Panc1 (cell line): ENCODE data around the gene NFKBIB. TPM values are rescaled to one million over a fixed set of nuclear protein-coding genes. Genes with fewer than 3 reads are reported as not detected.

Source experiments
- ATAC-seq: fragments of 200-7000 bp; cut with Tn5 transposase; 2 replicates; pipeline ENCODE4 v1.9.1; 2020; ENCODE audit warnings: mild to moderate bottlenecking, moderate library complexity
- BruUV-seq: library from RNA; stranded (reverse); fragments of 400-500 nt; replicated peaks from 2 replicates; lab custom pipeline; 2021; lab: Mats Ljungman, UMichigan
- CTCF ChIA-PET: fragments of 300-600 bp; sonication (Branson Sonifier 250); formaldehyde crosslinking; loops from one replicate; lab custom pipeline; 2022; ENCODE audit warnings: antibody characterized with exemption; lab: Charles Lee
- POLR2A ChIA-PET: fragments of 300-600 bp; sonication (Branson Sonifier 250); formaldehyde crosslinking; loops from one replicate; lab custom pipeline; 2022; ENCODE audit warnings: antibody characterized with exemption; lab: Charles Lee
- DNase-seq: peaks from one replicate; pipeline ENCODE4 v3.0.0-alpha.2; 2010; ENCODE audit warnings: low read depth, low spot score
- H3K27ac ChIP-seq: 2 replicates; pipeline ENCODE4 v1.5.1; 2011; ENCODE audit warnings: mild to moderate bottlenecking, low read length, inconsistent platforms
- H3K27me3 ChIP-seq: fragments of 200-500 bp; sonication (Bioruptor generic); 2 replicates; pipeline ENCODE4 v1.6.0; 2014; ENCODE audit warnings: low read length, inconsistent platforms; ENCODE audit not compliant: control insufficient read depth, insufficient read depth
- H3K36me3 ChIP-seq: fragments of 200-500 bp; sonication (Bioruptor generic); 2 replicates; pipeline ENCODE4 v1.5.1; 2014; ENCODE audit warnings: inconsistent platforms, mild to moderate bottlenecking, low read length, moderate library complexity; ENCODE audit not compliant: control insufficient read depth, insufficient read depth
- H3K4me1 ChIP-seq: 2 replicates; pipeline ENCODE4 v1.5.1; 2011; ENCODE audit warnings: inconsistent platforms, mild to moderate bottlenecking, low read length, moderate library complexity; ENCODE audit not compliant: control insufficient read depth, insufficient read depth
- H3K4me3 ChIP-seq, 2 experiments: 2 replicates each; pipeline ENCODE4 v1.5.1; 2011 to 2012; ENCODE audit warnings: low read depth in 2 of 2, low read length in 2 of 2, mild to moderate bottlenecking in 2 of 2, inconsistent platforms in 1 of 2, moderate library complexity in 1 of 2
- H3K9me3 ChIP-seq: fragments of 200-500 bp; sonication (Bioruptor generic); 2 replicates; pipeline ENCODE4 v1.5.1; 2014; ENCODE audit warnings: low read depth, mild to moderate bottlenecking, inconsistent platforms, low read length, moderate library complexity; ENCODE audit not compliant: control insufficient read depth, insufficient read depth
- CTCF ChIP-seq: fragments of 450-650 bp; IDR thresholded peaks from 2 replicates; pipeline ENCODE4 v1.5.1; 2017; ENCODE audit warnings: mild to moderate bottlenecking
- POLR2AphosphoS5 ChIP-seq: IDR thresholded peaks from 2 replicates; pipeline ENCODE4 v1.6.1; 2012; ENCODE audit warnings: mild to moderate bottlenecking, low read depth, low read length, moderate library complexity
- REST ChIP-seq, 2 experiments: IDR thresholded peaks; 2 replicates each; pipeline ENCODE4 v1.6.1; 2011 to 2012; ENCODE audit warnings: low read depth in 2 of 2, control low read depth in 1 of 2, low read length in 1 of 2, mild to moderate bottlenecking in 1 of 2, moderate library complexity in 1 of 2; ENCODE audit not compliant: insufficient read depth in 1 of 2
- SIN3A ChIP-seq: IDR thresholded peaks from 2 replicates; pipeline ENCODE4 v1.6.1; 2012; ENCODE audit warnings: low read depth, mild to moderate bottlenecking, low read length, moderate library complexity, borderline replicate concordance; ENCODE audit not compliant: insufficient read depth
- TCF7L2 ChIP-seq: IDR thresholded peaks from 2 replicates; pipeline ENCODE4 v1.6.1; 2011; ENCODE audit warnings: mild to moderate bottlenecking, low read depth, low read length, inconsistent platforms
- in situ Hi-C: cut with HindIII; loops from 2 replicates; pipeline ENCODE4 v1.10.0; 2016; ENCODE audit warnings: low sequenced_read_pairs, low pct_unique_long_range_greater_than_20kb
- intact Hi-C: fragments of 100-400 bp; cut with micrococcal nuclease; formaldehyde crosslinking; loops from one replicate; pipeline ENCODE4 v1.10.0; 2022; ENCODE audit not compliant: unreplicated experiment
- total RNA-seq: library from RNA; stranded (reverse); gene quantifications from one replicate; pipeline ENCODE4 v1.2.1, GENCODE V29; 2021; ENCODE audit not compliant: unreplicated experiment

NFKBIB gene
- total RNA-seq, 1 experiment from 2014 or later = 185 TPM

- no TSS peak for BruUV-seq
- no peak overlapping the region for H3K27ac ChIP-seq
- H3K4me3 ChIP-seq = no peak overlapping the region
- intact Hi-C loops = no loop called here
- H3K36me3 ChIP-seq = no peaks in the 10 kb centered on the region
- H3K27me3 ChIP-seq = no peaks in the 10 kb centered on the region
- peaks cover 11% of the 10 kb centered on the region for H3K4me1 ChIP-seq
- no peaks in the 10 kb centered on the region for H3K9me3 ChIP-seq
- TF ChIP-seq REST (IDR thresholded peaks at IDR 0.05; ENCODE audit: insufficient read depth in 1 of 2, low read depth in 2 of 2, low read length in 1 of 2) = no peak
- no peak for TF ChIP-seq POLR2AphosphoS5
- TF ChIP-seq CTCF = no peak
- no peak for TF ChIP-seq SIN3A
- no peak for TF ChIP-seq TCF7L2
- ATAC-seq (no peak), DNase-seq (no peak)
- in situ Hi-C loops = no loop called here
- ChIA-PET POLR2A (interaction anchor here (0.5 to 1.5 kb wide), 5 partner anchors 10 to 71 kb away, joined by 3 to 5 read pairs (median 4); partner anchors contain the start of genes MRPS12 and SARS2), CTCF (interaction anchor here (0.7 to 1.0 kb wide), 2 partner anchors 52 to 65 kb away, joined by 3 read pairs; no protein-coding TSS in a partner anchor)
Measured at GRCh38 chr19:38915329-38916321, 15.9 kb downstream of the NFKBIB start.

GRCh38 chr19:38917516-38917915 lies 17.7 kb downstream of the NFKBIB start:
- Histone ChIP-seq H3K4me3 (no peak overlapping the region), H3K9me3 (no peaks in the 10 kb centered on the region), H3K36me3 (no peaks in the 10 kb centered on the region), H3K27ac (peak overlapping the region; percentile 0; the same call in 1 of the 2 replicates), H3K27me3 (no peaks in the 10 kb centered on the region), H3K4me1 (peaks cover 11% of the 10 kb centered on the region)
- TF ChIP-seq SIN3A (no peak), POLR2AphosphoS5 (0 out of 2 replicates have a peak, but pooled peaks have one; percentile 2)
- in situ Hi-C loops (no loop called here), intact Hi-C loops (no loop called here)
- DNase-seq = no peak
- CTCF ChIA-PET = interaction anchor here (0.5 to 1.8 kb wide), 6 partner anchors 17 to 185 kb away, joined by 3 to 10 read pairs (median 6); partner anchors contain the start of gene NFKBIB
- no TSS peak for BruUV-seq
- POLR2A ChIA-PET = no interaction called here
- ATAC-seq = peak; percentile 23
